ENCODE measurements around the gene SSTR5.

Gene SSTR5

GRCh38 chr16:1053700-1054368 lies 18.7 kb upstream of the SSTR5 start:
- in situ Hi-C loops (cut with MboI; ENCODE audit: low sequenced_read_pairs): loop anchor here (25.0 kb wide), 1 partner anchor 342 kb away; the partner anchor contains the start of genes ANTKMT, FBXL16 and METRN

GRCh38 chr16:1054660-1055556 lies 17.6 kb upstream of the SSTR5 start:
- in situ Hi-C loops (cut with MboI; ENCODE audit: low sequenced_read_pairs): loop anchor here (25.0 kb wide), 1 partner anchor 343 kb away; the partner anchor contains the start of genes ANTKMT, FBXL16 and METRN

DNA sequence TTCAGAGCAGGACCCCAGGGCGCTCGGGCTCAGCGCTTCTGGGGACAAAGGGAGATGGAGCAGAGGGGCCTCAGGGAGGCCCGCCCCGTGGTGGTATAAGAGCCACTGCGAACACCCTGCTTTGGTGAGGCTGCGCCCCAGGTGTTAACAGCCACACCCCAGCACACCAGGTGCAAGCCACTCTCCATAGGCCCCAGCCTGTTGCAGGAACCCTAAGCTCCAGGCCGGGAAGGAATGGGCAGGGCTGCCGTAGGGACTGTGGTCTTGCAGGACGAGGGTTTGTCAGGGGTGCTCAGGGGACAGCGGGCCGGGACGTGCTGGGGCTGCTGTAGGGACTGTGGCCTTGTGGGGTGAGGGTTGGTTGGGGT lies 17.0 kb upstream of the SSTR5 start:
- in situ Hi-C loops (cut with MboI; ENCODE audit: low sequenced_read_pairs): loop anchor here (25.0 kb wide), 1 partner anchor 343 kb away; the partner anchor contains the start of genes ANTKMT, FBXL16 and METRN

DNA sequence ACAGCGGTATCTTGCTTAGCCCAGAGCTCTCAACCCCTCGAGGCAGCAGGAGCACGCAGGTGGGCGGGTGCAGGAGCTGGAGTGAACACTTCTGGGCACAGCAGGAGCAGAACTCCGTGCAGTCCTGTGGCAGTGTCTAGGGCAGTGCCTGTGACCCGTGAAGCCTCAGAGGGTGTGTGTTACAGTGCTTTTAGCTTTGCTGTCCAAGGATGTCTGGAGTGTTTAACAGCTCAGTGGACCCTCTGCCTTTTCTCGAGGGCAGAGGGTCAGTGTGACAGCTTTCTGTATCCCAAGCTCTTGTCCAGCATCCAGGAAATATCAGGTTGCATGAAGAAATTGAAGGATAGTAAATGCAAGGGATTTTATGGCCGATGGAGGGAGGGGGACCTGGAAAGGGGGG lies 16.4 kb upstream of the SSTR5 start:
- in situ Hi-C loops (cut with MboI; ENCODE audit: low sequenced_read_pairs): loop anchor here (25.0 kb wide), 1 partner anchor 344 kb away; the partner anchor contains the start of genes ANTKMT, FBXL16 and METRN

GRCh38 chr16:1057252-1057932 lies 15.2 kb upstream of the SSTR5 start:
- in situ Hi-C loops (cut with MboI; ENCODE audit: low sequenced_read_pairs): loop anchor here (25.0 kb wide), 1 partner anchor 345 kb away; the partner anchor contains the start of genes ANTKMT, FBXL16 and METRN

GRCh38 chr16:1058216-1058615 lies 14.3 kb upstream of the SSTR5 start:
- in situ Hi-C loops (cut with MboI; ENCODE audit: low sequenced_read_pairs): loop anchor here (25.0 kb wide), 1 partner anchor 346 kb away; the partner anchor contains the start of genes ANTKMT, FBXL16 and METRN

DNA sequence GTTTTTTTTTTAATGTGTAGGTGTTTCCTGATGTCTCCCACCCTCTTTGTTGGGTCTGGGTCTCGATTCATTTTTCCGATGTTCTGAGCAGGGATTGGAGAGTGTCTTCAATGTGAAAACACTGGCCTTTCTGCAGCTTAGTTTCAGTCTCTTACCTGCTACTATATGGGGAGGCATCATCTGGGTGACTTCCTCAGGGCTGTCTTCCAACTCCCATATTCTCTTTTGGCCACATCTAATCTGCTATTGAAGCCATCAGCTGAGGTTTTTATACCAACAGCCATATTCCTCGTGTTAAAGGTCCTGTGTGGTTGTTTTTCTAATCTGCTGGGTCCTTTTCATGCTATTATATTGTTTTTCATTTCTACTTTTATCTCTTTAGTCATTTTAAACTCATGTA lies 13.2 kb upstream of the SSTR5 start:
- in situ Hi-C loops (cut with MboI; ENCODE audit: low sequenced_read_pairs): loop anchor here (25.0 kb wide), 1 partner anchor 347 kb away; the partner anchor contains the start of genes ANTKMT, FBXL16 and METRN

DNA sequence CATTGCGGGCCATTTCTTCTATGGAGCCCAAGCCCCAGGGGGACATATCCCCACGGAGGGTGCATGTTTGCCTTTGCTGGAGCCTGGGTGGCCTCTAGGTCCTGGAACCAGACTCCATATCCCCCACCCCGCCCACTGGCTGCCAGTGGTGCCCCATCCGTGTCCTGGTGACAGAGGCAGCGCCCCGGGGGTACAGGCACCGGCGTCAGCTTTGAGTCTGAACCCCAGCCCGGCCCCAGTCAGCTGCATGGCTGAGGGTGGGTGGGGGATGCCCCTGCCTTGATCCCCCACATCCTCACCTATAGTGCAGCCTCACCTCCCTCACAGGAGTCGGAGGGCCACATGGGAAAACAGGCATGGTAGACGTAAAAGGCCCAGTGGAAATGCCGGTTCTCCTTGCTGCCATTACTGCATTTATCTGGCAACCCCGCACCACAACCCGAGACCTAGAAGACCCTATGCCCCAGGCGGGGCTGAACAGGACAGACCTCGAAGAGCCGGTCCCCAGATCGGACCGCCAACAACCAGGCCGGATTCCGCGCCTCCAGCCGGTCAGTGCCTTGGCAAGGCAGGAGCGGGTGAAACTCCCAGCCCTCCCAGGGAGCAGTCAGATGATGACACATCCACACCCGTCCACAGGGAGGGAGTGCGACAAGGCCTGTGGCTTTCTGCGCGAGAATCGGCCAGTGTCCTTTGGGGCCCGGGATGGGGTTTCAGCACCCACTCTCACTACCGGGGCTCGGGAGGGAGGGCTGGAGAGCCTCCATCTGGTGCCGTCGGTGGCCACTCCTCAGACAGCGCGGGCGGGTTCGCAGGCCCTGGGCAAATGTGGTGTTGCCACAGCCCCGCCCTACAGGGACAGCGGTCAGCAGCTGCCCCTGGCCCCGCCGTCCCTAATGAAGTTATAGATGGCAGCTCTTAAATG lies 11.9 kb upstream of the SSTR5 start:
- in situ Hi-C loops (cut with MboI; ENCODE audit: low sequenced_read_pairs): loop anchor here (25.0 kb wide), 1 partner anchor 348 kb away; the partner anchor contains the start of genes ANTKMT, FBXL16 and METRN

DNA sequence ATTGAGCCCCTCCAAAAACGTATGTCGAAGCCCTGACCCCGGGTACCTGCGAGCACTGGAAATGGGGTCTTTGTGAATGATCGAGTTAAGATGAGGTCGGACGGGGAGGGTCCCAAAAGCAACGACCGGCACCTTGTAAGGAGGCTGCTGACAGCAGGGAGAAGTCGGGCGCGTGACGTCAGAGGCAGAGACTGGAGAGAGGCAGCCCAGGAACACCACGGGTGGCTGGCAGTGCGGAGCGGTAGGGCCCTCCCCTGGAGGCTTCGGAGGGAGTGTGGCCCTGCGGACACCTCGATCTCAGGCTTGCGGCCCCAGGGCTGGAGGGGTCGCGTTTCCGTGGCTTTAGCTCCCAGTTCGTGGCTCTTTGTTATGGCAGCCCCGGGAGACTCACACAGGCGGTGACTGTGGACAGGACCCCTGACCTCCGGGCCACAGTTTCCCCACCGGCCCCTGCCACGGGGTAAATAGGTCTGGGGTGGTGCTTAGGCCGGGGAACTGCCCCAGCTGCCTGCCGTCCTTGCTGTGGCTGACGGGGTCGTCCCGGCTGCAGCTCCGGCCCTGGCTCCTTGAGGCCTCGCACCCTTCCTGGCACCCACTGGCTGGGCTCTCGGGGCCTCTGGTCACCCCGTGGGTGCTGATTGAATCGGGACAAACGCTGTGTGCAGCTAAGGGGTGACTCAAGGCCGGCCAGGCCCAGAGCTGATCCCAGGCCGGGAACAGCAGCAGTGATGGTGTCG lies 10.6 kb upstream of the SSTR5 start:
- in situ Hi-C loops (cut with MboI; ENCODE audit: low sequenced_read_pairs): loop anchor here (25.0 kb wide), 1 partner anchor 350 kb away; the partner anchor contains the start of genes ANTKMT, FBXL16 and METRN

DNA sequence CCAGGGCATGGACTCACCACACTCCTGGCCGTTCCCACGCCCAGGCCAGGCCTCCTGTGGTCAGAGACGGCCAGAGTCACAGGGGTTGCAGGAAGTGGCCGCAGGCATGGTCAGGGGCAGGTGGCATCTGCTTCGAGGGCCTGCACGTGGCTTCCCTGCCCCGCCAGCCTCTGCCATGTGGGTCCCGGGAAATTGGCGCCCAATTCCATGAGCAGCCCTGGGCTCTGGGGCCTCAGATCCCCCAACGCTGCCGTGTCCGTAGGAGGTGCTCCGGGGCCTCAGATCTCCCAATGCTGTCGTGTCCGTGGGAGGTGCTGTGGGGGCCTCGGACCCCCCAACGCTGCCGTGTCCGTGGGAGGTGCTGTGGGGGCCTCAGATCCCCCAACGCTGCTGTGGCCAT lies 9.7 kb upstream of the SSTR5 start:
- in situ Hi-C loops (cut with MboI; ENCODE audit: low sequenced_read_pairs): loop anchor here (25.0 kb wide), 1 partner anchor 351 kb away; the partner anchor contains the start of genes ANTKMT, FBXL16 and METRN

- in situ Hi-C loops (cut with MboI; ENCODE audit: low sequenced_read_pairs): loop anchor here (25.0 kb wide), 1 partner anchor 351 kb away; the partner anchor contains the start of genes ANTKMT, FBXL16 and METRN
These were observed 8.8 kb upstream of the SSTR5 start for GRCh38 chr16:1063728-1064127.

- in situ Hi-C loops (cut with MboI; ENCODE audit: low sequenced_read_pairs): loop anchor here (25.0 kb wide), 1 partner anchor 353 kb away; the partner anchor contains the start of genes ANTKMT, FBXL16 and METRN
These were observed 6.9 kb upstream of the SSTR5 start for GRCh38 chr16:1065469-1066128.

GRCh38 chr16:1066584-1067172 lies 5.9 kb upstream of the SSTR5 start:
- in situ Hi-C loops (cut with MboI; ENCODE audit: low sequenced_read_pairs): loop anchor here (25.0 kb wide), 1 partner anchor 354 kb away; the partner anchor contains the start of genes ANTKMT, FBXL16 and METRN

DNA sequence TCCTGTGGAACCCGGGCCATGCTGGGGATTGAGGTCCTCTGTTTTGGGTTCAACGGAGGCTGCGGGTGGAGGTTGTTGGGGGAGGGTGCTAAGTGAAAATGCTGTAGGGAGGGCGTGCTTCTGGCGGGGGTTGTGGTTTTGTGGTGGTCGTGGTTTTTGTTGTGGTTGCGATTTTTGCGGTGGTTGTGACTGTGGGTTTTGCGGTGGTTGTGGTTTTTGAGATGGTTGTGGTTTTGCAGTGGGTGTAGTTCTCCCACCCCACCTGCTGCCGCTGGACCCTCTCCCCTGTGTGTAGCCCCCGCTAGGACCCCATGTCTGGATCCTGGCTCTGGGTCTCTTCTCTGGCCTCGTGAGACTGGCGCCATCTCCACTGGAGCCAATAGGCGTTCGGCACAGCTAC lies 4.9 kb upstream of the SSTR5 start:
- in situ Hi-C loops (cut with MboI; ENCODE audit: low sequenced_read_pairs): loop anchor here (25.0 kb wide), 1 partner anchor 355 kb away; the partner anchor contains the start of genes ANTKMT, FBXL16 and METRN

- in situ Hi-C loops (cut with MboI; ENCODE audit: low sequenced_read_pairs): loop anchor here (25.0 kb wide), 1 partner anchor 356 kb away; the partner anchor contains the start of genes ANTKMT, FBXL16 and METRN
These were observed 4.1 kb upstream of the SSTR5 start for GRCh38 chr16:1068451-1068850.

DNA sequence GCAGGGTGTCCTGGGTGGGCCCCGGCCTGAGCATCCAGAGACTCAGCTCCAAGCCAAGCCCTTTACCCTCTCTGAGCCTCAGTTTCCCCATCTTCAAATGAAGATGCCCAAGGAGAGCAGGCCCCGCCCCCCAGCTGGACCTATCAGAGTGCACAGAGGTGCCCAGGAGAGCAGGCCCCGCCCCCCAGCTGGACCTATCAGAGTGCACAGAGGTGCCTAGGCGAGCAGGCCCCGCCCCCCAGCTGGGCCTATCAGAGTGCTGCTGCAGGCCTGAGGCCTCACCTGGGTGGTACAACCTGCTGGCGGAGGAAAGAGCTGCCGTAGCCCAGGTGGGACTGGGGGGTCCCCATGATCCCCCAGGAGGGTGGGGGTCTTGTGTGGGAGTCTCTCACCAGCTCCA lies 3.4 kb upstream of the SSTR5 start:
- in situ Hi-C loops (cut with MboI; ENCODE audit: low sequenced_read_pairs): loop anchor here (25.0 kb wide), 1 partner anchor 357 kb away; the partner anchor contains the start of genes ANTKMT, FBXL16 and METRN

Data from HL-60/S4 (cell line).